ENCODE measurements around the gene IFNK. TPM values are rescaled to one million over a fixed set of nuclear protein-coding genes. Genes with fewer than 3 reads are reported as not detected.
A peak's percentile ranks its signal among the peaks of the same experiment; 100 is the strongest.

The IFNK gene
- total RNA-seq, 5 donors from 2014 or later (not counting 1 experiment from before 2014, with no cell fraction given), result not detected

GRCh38 chr9:27518809-27519208, 5.3 kb upstream of the IFNK start:
- 92% methylated on average over 2 of the region's 4 CpGs for WGBS (ENCODE audit: insufficient coverage)
- DNase-seq, result no peak
- H3K4me1 Mint-ChIP-seq, result no peaks in the 10 kb centered on the region
- peaks cover 6% of the 10 kb centered on the region for H3K36me3 Mint-ChIP-seq
- no peak overlapping the region for H3K27ac Mint-ChIP-seq
- H3K27me3 Mint-ChIP-seq, result no peaks in the 10 kb centered on the region
- H3K4me3 Mint-ChIP-seq, result no peak overlapping the region
- Histone ChIP-seq H3K27ac (ENCODE audit: low read length) (no peak overlapping the region), H3K4me3 (ENCODE audit: control insufficient read depth in 1 of 2, extremely low read depth in 1 of 2, low read length in 1 of 2) (no peak overlapping the region), H3K36me3 (ENCODE audit: control insufficient read depth in 2 of 2, extremely low read depth in 1 of 2, insufficient read depth in 1 of 2, low read length in 1 of 2) (no peaks in the 10 kb centered on the region), H3K27me3 (replicated peaks in 1 of 2; ENCODE audit: control insufficient read depth in 2 of 2, extremely low read depth in 1 of 2, insufficient read depth in 2 of 2, low read length in 1 of 2) (no peaks in the 10 kb centered on the region), H3K4me1 (ENCODE audit: control insufficient read depth in 1 of 2, extremely low read depth in 1 of 2, insufficient read depth in 2 of 2, low read length in 2 of 2) (no peaks in the 10 kb centered on the region), H3K9me3 (no peaks in the 10 kb centered on the region)
- ChIA-PET CTCF (no interaction called here), POLR2A (no interaction called here)
- ATAC-seq (replicated peaks in 1 of 4), result no peak
- no peaks in the 10 kb centered on the region for H3K9me3 Mint-ChIP-seq

- Histone ChIP-seq H3K9me3 (no peaks in the 10 kb centered on the region), H3K4me1 (ENCODE audit: control insufficient read depth in 1 of 2, extremely low read depth in 1 of 2, insufficient read depth in 2 of 2, low read length in 2 of 2) (no peaks in the 10 kb centered on the region), H3K27me3 (replicated peaks in 1 of 2; ENCODE audit: control insufficient read depth in 2 of 2, extremely low read depth in 1 of 2, insufficient read depth in 2 of 2, low read length in 1 of 2) (no peaks in the 10 kb centered on the region), H3K36me3 (ENCODE audit: control insufficient read depth in 2 of 2, extremely low read depth in 1 of 2, insufficient read depth in 1 of 2, low read length in 1 of 2) (no peaks in the 10 kb centered on the region), H3K4me3 (ENCODE audit: control insufficient read depth in 1 of 2, extremely low read depth in 1 of 2, low read length in 1 of 2) (no peak overlapping the region), H3K27ac (ENCODE audit: low read length) (no peak overlapping the region)
- ChIA-PET CTCF (no interaction called here), POLR2A (no interaction called here)
- no peak overlapping the region for H3K27ac Mint-ChIP-seq
- peaks cover 6% of the 10 kb centered on the region for H3K36me3 Mint-ChIP-seq
- H3K4me3 Mint-ChIP-seq, result no peak overlapping the region
- no peaks in the 10 kb centered on the region for H3K9me3 Mint-ChIP-seq
- ATAC-seq (replicated peaks in 1 of 4) (no peak), DNase-seq (no peak)
- H3K27me3 Mint-ChIP-seq, result no peaks in the 10 kb centered on the region
- H3K4me1 Mint-ChIP-seq, result no peaks in the 10 kb centered on the region
- 63% methylated on average over 4 of the region's 10 CpGs for WGBS (ENCODE audit: insufficient coverage)
These were observed 4.3 kb upstream of the IFNK start for GRCh38 chr9:27519466-27520465.

DNA sequence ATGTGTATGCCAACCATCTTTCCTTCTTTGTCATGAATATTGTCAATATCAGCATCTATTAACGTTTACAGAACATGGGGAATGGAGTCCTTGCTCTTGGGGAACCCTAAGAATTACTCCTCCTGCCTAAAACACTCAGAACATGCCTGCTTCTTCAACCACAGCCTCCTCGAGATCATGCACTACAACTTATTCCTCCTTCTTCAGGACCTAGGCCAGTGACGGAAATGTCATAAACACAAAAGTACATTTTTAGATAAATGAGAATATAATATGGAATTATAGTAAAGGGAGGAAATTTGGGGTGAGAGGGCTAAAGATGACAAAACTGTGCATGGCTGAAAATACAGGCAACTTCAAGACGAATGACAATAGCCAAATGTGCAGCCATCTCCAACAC, 3.1 kb upstream of the IFNK start:
- no peaks in the 10 kb centered on the region for H3K36me3 ChIP-seq (ENCODE audit: control insufficient read depth in 2 of 2, extremely low read depth in 1 of 2, insufficient read depth in 1 of 2, low read length in 1 of 2)
- Mint-ChIP-seq H3K4me3 (no peak overlapping the region), H3K27me3 (no peaks in the 10 kb centered on the region), H3K4me1 (no peaks in the 10 kb centered on the region), H3K9me3 (no peaks in the 10 kb centered on the region), H3K36me3 (peaks cover 3% of the 10 kb centered on the region), H3K27ac (no peak overlapping the region)
- H3K9me3 ChIP-seq, result no peaks in the 10 kb centered on the region
- CTCF ChIA-PET, result interaction anchor here in 1 of 2 donors (0.6 kb wide), 1 partner anchor 51 kb away, joined by 3 read pairs; no protein-coding TSS in a partner anchor
- no CpG with 5 or more reads among the region's 4 CpGs for WGBS (ENCODE audit: insufficient coverage)
- no peak overlapping the region for H3K4me3 ChIP-seq (ENCODE audit: control insufficient read depth in 1 of 2, extremely low read depth in 1 of 2, low read length in 1 of 2)
- ATAC-seq (replicated peaks in 1 of 4) (no peak), DNase-seq (no peak)
- no peaks in the 10 kb centered on the region for H3K4me1 ChIP-seq (ENCODE audit: control insufficient read depth in 1 of 2, extremely low read depth in 1 of 2, insufficient read depth in 2 of 2, low read length in 2 of 2)
- H3K27me3 ChIP-seq (replicated peaks in 1 of 2; ENCODE audit: control insufficient read depth in 2 of 2, extremely low read depth in 1 of 2, insufficient read depth in 2 of 2, low read length in 1 of 2), result no peaks in the 10 kb centered on the region
- H3K27ac ChIP-seq (ENCODE audit: low read length), result no peak overlapping the region
- POLR2A ChIA-PET, result no interaction called here

GRCh38 chr9:27523141-27523540, 949 bp upstream of the IFNK start:
- Mint-ChIP-seq H3K36me3 (peaks cover 3% of the 10 kb centered on the region), H3K27me3 (peaks cover 0 to 2% of the 10 kb centered on the region in 2 donors), H3K4me1 (peaks cover 0 to 5% (median 3%) of the 10 kb centered on the region in 3 donors), H3K4me3 (no peak overlapping the region), H3K27ac (no peak overlapping the region), H3K9me3 (no peaks in the 10 kb centered on the region)
- ATAC-seq (replicated peaks in 1 of 4) (no peak), DNase-seq (no peak)
- H3K4me3 ChIP-seq (ENCODE audit: control insufficient read depth in 1 of 2, extremely low read depth in 1 of 2, low read length in 1 of 2), result no peak overlapping the region
- H3K27me3 ChIP-seq (replicated peaks in 1 of 2; ENCODE audit: control insufficient read depth in 2 of 2, extremely low read depth in 1 of 2, insufficient read depth in 2 of 2, low read length in 1 of 2), result peaks cover 0 to 7% of the 10 kb centered on the region in 2 experiments
- POLR2A ChIA-PET, result interaction anchor here in 1 of 2 donors (0.6 kb wide), 1 partner anchor 37 kb away, joined by 3 read pairs; no protein-coding TSS in a partner anchor
- no peak overlapping the region for H3K27ac ChIP-seq (ENCODE audit: low read length)
- H3K36me3 ChIP-seq (ENCODE audit: control insufficient read depth in 2 of 2, extremely low read depth in 1 of 2, insufficient read depth in 1 of 2, low read length in 1 of 2), result no peaks in the 10 kb centered on the region
- H3K9me3 ChIP-seq, result no peaks in the 10 kb centered on the region
- CTCF ChIA-PET, result interaction anchor here in 1 of 2 donors (0.7 to 3.5 kb wide), 2 partner anchors 190 to 333 kb away, joined by 4 to 12 read pairs; no protein-coding TSS in a partner anchor
- H3K4me1 ChIP-seq (ENCODE audit: control insufficient read depth in 1 of 2, extremely low read depth in 1 of 2, insufficient read depth in 2 of 2, low read length in 2 of 2), result peaks cover 4 to 5% of the 10 kb centered on the region in 2 experiments

DNA sequence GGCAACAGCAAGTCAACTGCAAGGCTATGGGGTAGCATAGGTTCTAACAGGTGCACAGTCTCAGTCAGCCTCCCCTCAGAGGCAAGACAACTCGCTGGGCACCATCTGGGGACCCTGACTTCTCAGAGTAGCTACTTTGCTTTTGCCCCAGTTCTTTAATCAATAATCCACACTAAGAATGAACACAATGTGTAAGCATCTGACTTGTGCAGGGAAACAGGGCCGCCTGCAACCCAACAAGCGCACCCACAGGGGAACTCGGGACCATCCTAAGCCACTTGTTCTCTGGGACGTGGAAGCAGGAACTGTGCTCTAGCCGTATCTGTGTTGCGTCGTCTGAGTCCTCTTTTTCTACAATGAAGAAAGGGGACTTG, 3.6 kb downstream of the IFNK start:
- H3K4me1 Mint-ChIP-seq, result peaks cover 0 to 12% (median 8%) of the 10 kb centered on the region in 3 donors
- peaks cover 4 to 18% of the 10 kb centered on the region in 2 experiments for H3K4me1 ChIP-seq (ENCODE audit: control insufficient read depth in 1 of 2, extremely low read depth in 1 of 2, insufficient read depth in 2 of 2, low read length in 2 of 2)
- ChIA-PET CTCF (interaction anchor here (1.5 kb wide), 2 partner anchors 17 to 195 kb away, joined by 3 to 4 read pairs; no protein-coding TSS in a partner anchor), POLR2A (no interaction called here)
- H3K27ac Mint-ChIP-seq, result no peak overlapping the region
- H3K36me3 Mint-ChIP-seq, result no peaks in the 10 kb centered on the region
- peaks cover 0 to 3% of the 10 kb centered on the region in 2 donors for H3K27me3 Mint-ChIP-seq
- WGBS (ENCODE audit: insufficient coverage), result 70% methylated on average over 7 of the region's 8 CpGs
- H3K9me3 ChIP-seq, result no peaks in the 10 kb centered on the region
- peak in 1 of 35 experiments; percentile 1 for DNase-seq
- ATAC-seq (replicated peaks in 1 of 4), result no peak
- peak overlapping the region; percentile 88 to 89 (median 89) for H3K4me3 Mint-ChIP-seq
- peaks cover 0 to 17% of the 10 kb centered on the region in 2 experiments for H3K27me3 ChIP-seq (replicated peaks in 1 of 2; ENCODE audit: control insufficient read depth in 2 of 2, extremely low read depth in 1 of 2, insufficient read depth in 2 of 2, low read length in 1 of 2)
- H3K27ac ChIP-seq (ENCODE audit: low read length), result no peak overlapping the region
- no peaks in the 10 kb centered on the region for H3K36me3 ChIP-seq (ENCODE audit: control insufficient read depth in 2 of 2, extremely low read depth in 1 of 2, insufficient read depth in 1 of 2, low read length in 1 of 2)
- no peaks in the 10 kb centered on the region for H3K9me3 Mint-ChIP-seq
- H3K4me3 ChIP-seq (ENCODE audit: control insufficient read depth in 1 of 2, extremely low read depth in 1 of 2, low read length in 1 of 2), result peak overlapping the region in 1 of 2 donors; percentile 81

- Histone ChIP-seq H3K4me1 (ENCODE audit: control insufficient read depth in 1 of 2, extremely low read depth in 1 of 2, insufficient read depth in 2 of 2, low read length in 2 of 2) (peaks cover 4 to 18% of the 10 kb centered on the region in 2 experiments), H3K27me3 (replicated peaks in 1 of 2; ENCODE audit: control insufficient read depth in 2 of 2, extremely low read depth in 1 of 2, insufficient read depth in 2 of 2, low read length in 1 of 2) (peaks cover 0 to 17% of the 10 kb centered on the region in 2 experiments), H3K36me3 (ENCODE audit: control insufficient read depth in 2 of 2, extremely low read depth in 1 of 2, insufficient read depth in 1 of 2, low read length in 1 of 2) (no peaks in the 10 kb centered on the region), H3K4me3 (ENCODE audit: control insufficient read depth in 1 of 2, extremely low read depth in 1 of 2, low read length in 1 of 2) (peak overlapping the region; percentile 58 to 81), H3K27ac (ENCODE audit: low read length) (no peak overlapping the region), H3K9me3 (no peaks in the 10 kb centered on the region)
- Mint-ChIP-seq H3K4me3 (peak overlapping the region; percentile 88 to 89 (median 89)), H3K4me1 (peaks cover 0 to 12% (median 8%) of the 10 kb centered on the region in 3 donors), H3K9me3 (no peaks in the 10 kb centered on the region), H3K36me3 (no peaks in the 10 kb centered on the region), H3K27ac (no peak overlapping the region), H3K27me3 (peaks cover 0 to 3% of the 10 kb centered on the region in 2 donors)
- ChIA-PET CTCF (interaction anchor here (0.6 to 1.5 kb wide), 3 partner anchors 16 to 195 kb away, joined by 3 to 4 read pairs (median 3); no protein-coding TSS in a partner anchor), POLR2A (no interaction called here)
- 4% methylated on average over 34 of the region's 44 CpGs for WGBS (ENCODE audit: insufficient coverage)
- peak; percentile 4 to 60 (median 31) for DNase-seq
- peak; percentile 34 to 69 (median 64) for ATAC-seq (replicated peaks in 1 of 4)
These were observed 4.2 kb downstream of the IFNK start for GRCh38 chr9:27528076-27528885.

Measured in T-cell (primary cell).